Measurements from ENCODE around the gene ARRB2. TPM values are rescaled to one million over a fixed set of nuclear protein-coding genes. Genes with fewer than 3 reads are reported as not detected.
A peak's percentile ranks its signal among the peaks of the same experiment; 100 is the strongest.
"Not testable (repeated sequence)": the region's sequence is repeated elsewhere in the genome, so short reads cannot be mapped to it uniquely, and the experiment has no call there.

ARRB2 gene
- total RNA-seq, 2 experiments from 2014 or later: 163 to 176 TPM

- TF ChIP-seq CTCF (IDR thresholded peaks at IDR 0.05): no peak
- H3K4me3 Mint-ChIP-seq: no peak overlapping the region
- H3K4me1 Mint-ChIP-seq (ENCODE audit: low read depth): peaks cover 39% of the 10 kb centered on the region
- H3K27me3 Mint-ChIP-seq: no peaks in the 10 kb centered on the region
- no peaks in the 10 kb centered on the region for H3K9me3 Mint-ChIP-seq
- no peak for DNase-seq
- intact Hi-C loops (cut with micrococcal nuclease): no loop called here
- ChIA-PET POLR2A (interaction anchor here (1.8 to 2.9 kb wide), 2 partner anchors 10 to 13 kb away, joined by 11 to 12 read pairs; partner anchors contain the start of gene PELP1), CTCF (interaction anchor here (0.7 to 1.1 kb wide), 2 partner anchors 8 to 11 kb away, joined by 3 read pairs; no protein-coding TSS in a partner anchor)
- ATAC-seq: peak; percentile 45
- H3K36me3 Mint-ChIP-seq (ENCODE audit: low read depth): peaks cover 63% of the 10 kb centered on the region
- H3K27ac Mint-ChIP-seq: no peak overlapping the region
These were observed 19.7 kb upstream of the ARRB2 start for GRCh38 chr17:4690745-4691144.

GRCh38 chr17:4691686-4692085 lies 18.7 kb upstream of the ARRB2 start:
- POLR2A ChIA-PET: interaction anchor here (0.6 to 2.9 kb wide), 4 partner anchors 9 to 134 kb away, joined by 3 to 12 read pairs (median 7); partner anchors contain the start of gene PELP1
- Mint-ChIP-seq H3K4me3 (no peak overlapping the region), H3K36me3 (ENCODE audit: low read depth) (peaks cover 66% of the 10 kb centered on the region), H3K27me3 (no peaks in the 10 kb centered on the region), H3K9me3 (no peaks in the 10 kb centered on the region), H3K4me1 (ENCODE audit: low read depth) (peaks cover 44% of the 10 kb centered on the region), H3K27ac (no peak overlapping the region)
- ATAC-seq (no peak), DNase-seq (no peak)
- no peak for TF ChIP-seq CTCF (IDR thresholded peaks at IDR 0.05)
- intact Hi-C loops (cut with micrococcal nuclease): no loop called here
- CTCF ChIA-PET: no interaction called here

- CTCF ChIA-PET: no interaction called here
- no peak for ATAC-seq
- DNase-seq: no peak
- peaks cover 53% of the 10 kb centered on the region for H3K4me1 Mint-ChIP-seq (ENCODE audit: low read depth)
- no peaks in the 10 kb centered on the region for H3K9me3 Mint-ChIP-seq
- intact Hi-C loops (cut with micrococcal nuclease): no loop called here
- H3K27me3 Mint-ChIP-seq: no peaks in the 10 kb centered on the region
- POLR2A ChIA-PET: interaction anchor here (0.5 kb wide), 1 partner anchor 10 kb away, joined by 3 read pairs; no protein-coding TSS in a partner anchor
- H3K4me3 Mint-ChIP-seq: no peak overlapping the region
- no peak overlapping the region for H3K27ac Mint-ChIP-seq
- no peak for TF ChIP-seq CTCF (IDR thresholded peaks at IDR 0.05)
- H3K36me3 Mint-ChIP-seq (ENCODE audit: low read depth): peaks cover 62% of the 10 kb centered on the region
These were observed 17.0 kb upstream of the ARRB2 start for GRCh38 chr17:4693416-4693815.

GRCh38 chr17:4696437-4696805 lies 14.0 kb upstream of the ARRB2 start:
- peak overlapping the region; percentile 86 for H3K27ac Mint-ChIP-seq
- DNase-seq (peak; percentile 34), ATAC-seq (peak; percentile 87)
- peaks cover 43% of the 10 kb centered on the region for H3K36me3 Mint-ChIP-seq (ENCODE audit: low read depth)
- intact Hi-C loops (cut with micrococcal nuclease): no loop called here
- peak overlapping the region; percentile 40 for H3K4me3 Mint-ChIP-seq
- H3K9me3 Mint-ChIP-seq: no peaks in the 10 kb centered on the region
- CTCF ChIA-PET: interaction anchor here (1.1 to 1.5 kb wide), 2 partner anchors 131 to 186 kb away, joined by 3 read pairs; no protein-coding TSS in a partner anchor
- H3K27me3 Mint-ChIP-seq: no peaks in the 10 kb centered on the region
- peaks cover 40% of the 10 kb centered on the region for H3K4me1 Mint-ChIP-seq (ENCODE audit: low read depth)
- POLR2A ChIA-PET: interaction anchor here (1.2 kb wide), 1 partner anchor 14 kb away, joined by 3 read pairs; no protein-coding TSS in a partner anchor
- TF ChIP-seq CTCF (IDR thresholded peaks at IDR 0.05): no peak

- POLR2A ChIA-PET: interaction anchor here (3.1 kb wide), 1 partner anchor 9 kb away, joined by 11 read pairs; no protein-coding TSS in a partner anchor
- not testable (repeated sequence) for H3K9me3 Mint-ChIP-seq, DNase-seq, H3K27ac Mint-ChIP-seq, H3K4me3 Mint-ChIP-seq, H3K27me3 Mint-ChIP-seq, ATAC-seq
- Mint-ChIP-seq H3K4me1 (ENCODE audit: low read depth) (peaks cover 46% of the 10 kb centered on the region), H3K36me3 (ENCODE audit: low read depth) (peaks cover 38% of the 10 kb centered on the region)
- CTCF ChIA-PET: interaction anchor here (0.8 to 0.9 kb wide), 2 partner anchors 9 to 132 kb away, joined by 3 read pairs; no protein-coding TSS in a partner anchor
- intact Hi-C loops (cut with micrococcal nuclease): loop anchor here (10.0 kb wide), 1 partner anchor 135 kb away; the partner anchor contains the start of gene GGT6
These were observed 10.9 kb upstream of the ARRB2 start for GRCh38 chr17:4699401-4700056.
